ENCODE data around the gene RYR1.

DNA sequence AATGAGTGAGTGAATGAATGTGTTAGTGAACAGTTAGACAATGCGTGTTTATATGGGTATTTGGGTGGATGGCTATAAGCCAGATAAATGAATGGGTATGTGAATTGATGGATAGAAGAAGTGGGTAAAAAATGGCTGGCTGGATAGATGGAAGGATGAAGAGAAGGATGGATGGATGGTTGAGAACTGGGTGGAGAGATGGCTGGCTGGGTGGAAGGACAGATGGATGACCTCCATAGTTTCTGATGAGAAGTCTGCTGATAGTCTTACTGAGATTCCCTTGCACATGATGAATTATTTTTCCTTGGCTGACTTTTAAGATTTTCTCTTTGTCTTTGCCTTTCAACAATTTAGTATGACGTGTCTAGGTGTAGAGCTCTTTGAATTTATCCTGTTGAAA lies 57.4 kb downstream of the RYR1 start:
- TF ChIP-seq, protein P1, sequence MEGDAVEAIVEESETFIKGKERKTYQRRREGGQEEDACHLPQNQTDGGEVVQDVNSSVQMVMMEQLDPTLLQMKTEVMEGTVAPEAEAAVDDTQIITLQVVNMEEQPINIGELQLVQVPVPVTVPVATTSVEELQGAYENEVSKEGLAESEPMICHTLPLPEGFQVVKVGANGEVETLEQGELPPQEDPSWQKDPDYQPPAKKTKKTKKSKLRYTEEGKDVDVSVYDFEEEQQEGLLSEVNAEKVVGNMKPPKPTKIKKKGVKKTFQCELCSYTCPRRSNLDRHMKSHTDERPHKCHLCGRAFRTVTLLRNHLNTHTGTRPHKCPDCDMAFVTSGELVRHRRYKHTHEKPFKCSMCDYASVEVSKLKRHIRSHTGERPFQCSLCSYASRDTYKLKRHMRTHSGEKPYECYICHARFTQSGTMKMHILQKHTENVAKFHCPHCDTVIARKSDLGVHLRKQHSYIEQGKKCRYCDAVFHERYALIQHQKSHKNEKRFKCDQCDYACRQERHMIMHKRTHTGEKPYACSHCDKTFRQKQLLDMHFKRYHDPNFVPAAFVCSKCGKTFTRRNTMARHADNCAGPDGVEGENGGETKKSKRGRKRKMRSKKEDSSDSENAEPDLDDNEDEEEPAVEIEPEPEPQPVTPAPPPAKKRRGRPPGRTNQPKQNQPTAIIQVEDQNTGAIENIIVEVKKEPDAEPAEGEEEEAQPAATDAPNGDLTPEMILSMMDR (IDR thresholded peaks at IDR 0.05) = no peak
- no peak for TF ChIP-seq POLR2A (IDR thresholded peaks at IDR 0.05)
